Adipocyte (in vitro differentiated cells): ENCODE measurements around the gene SAXO1.

Source experiments
- DNase-seq: peaks from one replicate; pipeline ENCODE4 v3.0.0-alpha.2; 2015; ENCODE audit warnings: low read depth
- H3K27me3 ChIP-seq: replicated peaks from 2 replicates; pipeline ENCODE4 v1.7.0; 2013; ENCODE audit warnings: mild to moderate bottlenecking, low read length, moderate library complexity; ENCODE audit not compliant: control insufficient read depth, insufficient read depth
- H3K36me3 ChIP-seq: 2 replicates; pipeline ENCODE4 v1.7.0; 2013; ENCODE audit warnings: low read length, mild to moderate bottlenecking, moderate library complexity; ENCODE audit not compliant: control insufficient read depth, insufficient read depth, severe bottlenecking
- H3K4me1 ChIP-seq: 2 replicates; pipeline ENCODE4 v1.7.0; 2013; ENCODE audit warnings: mild to moderate bottlenecking, low read length, moderate library complexity; ENCODE audit not compliant: control insufficient read depth, insufficient read depth
- H3K4me3 ChIP-seq: 2 replicates; pipeline ENCODE4 v1.7.0; 2013; ENCODE audit warnings: mild to moderate bottlenecking, low read length, moderate library complexity
- H3K9ac ChIP-seq: 2 replicates; pipeline ENCODE4 v1.7.0; 2013; ENCODE audit warnings: mild to moderate bottlenecking, low read length, moderate library complexity
- H3K9me3 ChIP-seq: 2 replicates; pipeline ENCODE4 v1.7.0; 2013; ENCODE audit warnings: mild to moderate bottlenecking, low read length, moderate library complexity; ENCODE audit not compliant: control insufficient read depth

Gene SAXO1

DNA sequence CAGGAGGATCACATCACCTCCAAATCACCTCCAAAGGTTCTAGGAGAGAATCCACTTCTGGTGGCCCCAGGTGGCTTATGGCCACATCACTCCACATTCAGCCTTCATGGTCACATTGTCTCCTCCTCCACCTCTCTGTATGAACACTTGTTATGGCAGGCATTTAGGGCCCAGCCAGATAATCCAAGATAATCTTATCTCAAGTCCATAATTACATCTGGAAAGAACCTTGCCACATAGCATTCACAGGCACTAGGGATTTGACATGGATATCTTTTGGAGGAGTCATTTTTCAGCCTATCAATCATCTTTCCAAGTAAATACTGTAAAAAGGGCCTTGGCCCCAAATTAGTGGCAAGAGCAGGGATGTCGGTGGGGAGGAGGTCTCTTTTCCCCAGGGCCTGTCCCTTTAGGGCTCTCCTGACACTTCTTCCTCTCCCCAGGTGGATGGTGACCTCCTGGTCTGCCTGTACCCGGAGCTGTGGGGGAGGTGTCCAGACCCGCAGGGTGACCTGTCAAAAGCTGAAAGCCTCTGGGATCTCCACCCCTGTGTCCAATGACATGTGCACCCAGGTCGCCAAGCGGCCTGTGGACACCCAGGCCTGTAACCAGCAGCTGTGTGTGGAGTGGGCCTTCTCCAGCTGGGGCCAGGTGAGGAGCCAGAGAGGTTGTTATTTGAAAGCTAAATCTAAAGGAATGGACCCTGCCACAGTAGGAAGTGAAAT lies 140.9 kb downstream of the SAXO1 start:
- peaks cover 26% of the 10 kb centered on the region for H3K9me3 ChIP-seq
- peaks cover 39% of the 10 kb centered on the region for H3K36me3 ChIP-seq
- no peak overlapping the region for H3K4me3 ChIP-seq
- no peak overlapping the region for H3K9ac ChIP-seq
- no peaks in the 10 kb centered on the region for H3K27me3 ChIP-seq
- H3K4me1 ChIP-seq, result peaks cover 30% of the 10 kb centered on the region
- no peak for DNase-seq

DNA sequence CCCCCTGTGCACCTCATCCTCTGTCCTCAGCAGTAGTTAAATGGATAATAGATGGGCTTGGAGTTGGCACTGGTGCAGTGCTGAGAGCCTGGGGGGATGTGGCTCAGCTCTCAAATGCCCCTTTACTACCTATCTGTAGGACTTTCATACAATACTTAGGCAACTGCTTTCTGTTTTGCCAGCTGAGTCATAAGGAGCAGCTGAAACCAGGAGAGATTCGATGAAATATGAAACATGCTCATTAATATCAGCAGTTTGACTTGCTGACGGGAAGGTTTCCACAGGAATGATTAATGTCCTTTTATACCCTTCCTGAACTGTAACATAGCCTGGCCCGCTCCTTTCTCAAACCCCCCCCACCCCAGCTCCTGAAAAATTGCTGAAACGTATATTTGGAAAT lies 142.6 kb downstream of the SAXO1 start:
- DNase-seq, result peak; percentile 69

GRCh38 chr9:18889550-18889949 lies 143.5 kb downstream of the SAXO1 start:
- H3K27me3 ChIP-seq, result no peaks in the 10 kb centered on the region
- no peak overlapping the region for H3K9ac ChIP-seq
- peaks cover 30% of the 10 kb centered on the region for H3K4me1 ChIP-seq
- DNase-seq, result no peak
- no peak overlapping the region for H3K4me3 ChIP-seq
- H3K9me3 ChIP-seq, result peaks cover under 1% of the 10 kb centered on the region
- H3K36me3 ChIP-seq, result peaks cover 17% of the 10 kb centered on the region

More for the DNA sequence above, 142.6 kb downstream of the SAXO1 start:
- H3K4me3 ChIP-seq, result no peak overlapping the region
- peaks cover 30% of the 10 kb centered on the region for H3K4me1 ChIP-seq
- H3K36me3 ChIP-seq, result peaks cover 23% of the 10 kb centered on the region
- no peak overlapping the region for H3K9ac ChIP-seq
- H3K9me3 ChIP-seq, result peaks cover 9% of the 10 kb centered on the region
- H3K27me3 ChIP-seq, result no peaks in the 10 kb centered on the region

GRCh38 chr9:18888290-18888689 lies 144.7 kb downstream of the SAXO1 start:
- peaks cover 10% of the 10 kb centered on the region for H3K36me3 ChIP-seq
- DNase-seq, result peak; percentile 25
- peaks cover 30% of the 10 kb centered on the region for H3K4me1 ChIP-seq
- H3K9me3 ChIP-seq, result peaks cover 2% of the 10 kb centered on the region
- H3K9ac ChIP-seq, result no peak overlapping the region
- no peak overlapping the region for H3K4me3 ChIP-seq
- no peaks in the 10 kb centered on the region for H3K27me3 ChIP-seq

- DNase-seq, result no peak
- Histone ChIP-seq H3K4me3 (no peak overlapping the region), H3K36me3 (peaks cover 7% of the 10 kb centered on the region), H3K9me3 (peaks cover 7% of the 10 kb centered on the region), H3K4me1 (peaks cover 30% of the 10 kb centered on the region), H3K9ac (no peak overlapping the region), H3K27me3 (no peaks in the 10 kb centered on the region)
Measured at GRCh38 chr9:18887546-18887945, 145.5 kb downstream of the SAXO1 start.

DNA sequence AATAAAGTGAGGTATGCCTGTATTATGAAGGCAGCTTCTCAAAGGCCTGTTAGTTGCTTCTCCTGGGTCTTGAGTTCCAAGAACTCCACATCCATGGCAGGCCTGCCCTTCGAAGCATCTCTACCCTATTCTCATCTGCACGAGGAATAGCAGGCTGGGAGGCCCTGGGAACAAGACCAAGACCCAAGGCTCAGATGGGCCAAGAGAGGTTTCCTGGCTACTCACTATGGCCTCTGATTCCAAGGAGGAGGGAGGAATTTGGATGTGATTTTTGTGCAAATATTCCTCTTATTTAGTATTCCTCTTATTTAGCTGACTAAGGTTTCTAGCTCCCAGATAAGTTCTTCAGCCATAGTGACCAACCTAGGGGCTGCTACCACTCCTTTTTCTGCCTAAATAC lies 151.3 kb downstream of the SAXO1 start:
- Histone ChIP-seq H3K4me1 (peaks cover 3% of the 10 kb centered on the region), H3K36me3 (peaks cover 4% of the 10 kb centered on the region), H3K4me3 (no peak overlapping the region), H3K9ac (no peak overlapping the region), H3K9me3 (peaks cover 7% of the 10 kb centered on the region), H3K27me3 (no peaks in the 10 kb centered on the region)
- DNase-seq, result no peak

- no peak for DNase-seq
- peaks cover under 1% of the 10 kb centered on the region for H3K36me3 ChIP-seq
- no peak overlapping the region for H3K9ac ChIP-seq
- H3K4me3 ChIP-seq, result no peak overlapping the region
- peaks cover 3% of the 10 kb centered on the region for H3K4me1 ChIP-seq
- no peaks in the 10 kb centered on the region for H3K27me3 ChIP-seq
- H3K9me3 ChIP-seq, result peaks cover 2% of the 10 kb centered on the region
Measured at GRCh38 chr9:18877984-18878383, 155.0 kb downstream of the SAXO1 start.
